ENCODE measurements around the gene SLC16A11.
"Not testable (repeated sequence)": the region's sequence is repeated elsewhere in the genome, so short reads cannot be mapped to it uniquely, and the experiment has no call there.

SLC16A11 gene

DNA sequence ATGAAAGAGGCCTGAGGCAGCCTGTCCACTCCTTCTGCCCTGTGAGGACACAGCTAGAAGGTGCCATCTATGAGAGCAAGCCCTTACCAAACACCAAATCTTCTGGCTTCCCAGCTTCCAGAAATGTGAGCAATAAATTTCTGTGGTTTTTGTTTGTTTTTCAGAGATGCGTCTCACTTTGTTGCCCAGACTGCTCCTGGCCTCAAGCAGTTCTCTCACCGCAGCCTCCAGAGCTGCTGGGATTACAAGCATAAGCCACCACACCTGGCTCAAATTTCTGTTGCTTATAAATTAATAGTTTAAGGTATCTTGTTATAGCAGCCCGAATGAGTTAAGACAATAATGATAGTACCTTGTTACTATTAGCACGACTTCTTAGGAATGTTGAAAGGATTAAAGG lies 12.5 kb upstream of the SLC16A11 start:
- no peak overlapping the region for H3K4me2 ChIP-seq (ENCODE audit: low read length)
- no peaks in the 10 kb centered on the region for H3F3A ChIP-seq (ENCODE audit: control insufficient read depth, insufficient read depth)
- no peaks in the 10 kb centered on the region for H3K36me3 ChIP-seq (ENCODE audit: control insufficient read depth, low read length)
- H3K9me3 ChIP-seq (ENCODE audit: control insufficient read depth, insufficient read depth, low read length), result no peaks in the 10 kb centered on the region
- no peaks in the 10 kb centered on the region for H4K20me1 ChIP-seq (ENCODE audit: control insufficient read depth, insufficient read depth, low read depth, low read length)
- no peak overlapping the region for H3K4me3 ChIP-seq (ENCODE audit: low read length)
- no peaks in the 10 kb centered on the region for H3K79me2 ChIP-seq (ENCODE audit: control insufficient read depth, low read length)
- no peaks in the 10 kb centered on the region for H3K9me2 ChIP-seq (replicated peaks; ENCODE audit: control insufficient read depth, low read length)
- H3K27ac ChIP-seq (ENCODE audit: low read depth, low read length), result no peak overlapping the region
- no peaks in the 10 kb centered on the region for H3K4me1 ChIP-seq (ENCODE audit: control insufficient read depth, low read length)
- H3K27me3 ChIP-seq (ENCODE audit: control insufficient read depth, low read length), result no peaks in the 10 kb centered on the region
- TF ChIP-seq, protein P1, sequence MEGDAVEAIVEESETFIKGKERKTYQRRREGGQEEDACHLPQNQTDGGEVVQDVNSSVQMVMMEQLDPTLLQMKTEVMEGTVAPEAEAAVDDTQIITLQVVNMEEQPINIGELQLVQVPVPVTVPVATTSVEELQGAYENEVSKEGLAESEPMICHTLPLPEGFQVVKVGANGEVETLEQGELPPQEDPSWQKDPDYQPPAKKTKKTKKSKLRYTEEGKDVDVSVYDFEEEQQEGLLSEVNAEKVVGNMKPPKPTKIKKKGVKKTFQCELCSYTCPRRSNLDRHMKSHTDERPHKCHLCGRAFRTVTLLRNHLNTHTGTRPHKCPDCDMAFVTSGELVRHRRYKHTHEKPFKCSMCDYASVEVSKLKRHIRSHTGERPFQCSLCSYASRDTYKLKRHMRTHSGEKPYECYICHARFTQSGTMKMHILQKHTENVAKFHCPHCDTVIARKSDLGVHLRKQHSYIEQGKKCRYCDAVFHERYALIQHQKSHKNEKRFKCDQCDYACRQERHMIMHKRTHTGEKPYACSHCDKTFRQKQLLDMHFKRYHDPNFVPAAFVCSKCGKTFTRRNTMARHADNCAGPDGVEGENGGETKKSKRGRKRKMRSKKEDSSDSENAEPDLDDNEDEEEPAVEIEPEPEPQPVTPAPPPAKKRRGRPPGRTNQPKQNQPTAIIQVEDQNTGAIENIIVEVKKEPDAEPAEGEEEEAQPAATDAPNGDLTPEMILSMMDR (IDR thresholded peaks at IDR 0.05; ENCODE audit: low read depth, low read length, poor library complexity, severe bottlenecking), result no peak
- no peak for TF ChIP-seq EZH2phosphoT487 (IDR thresholded peaks at IDR 0.05; ENCODE audit: borderline replicate concordance, low read length)

DNA sequence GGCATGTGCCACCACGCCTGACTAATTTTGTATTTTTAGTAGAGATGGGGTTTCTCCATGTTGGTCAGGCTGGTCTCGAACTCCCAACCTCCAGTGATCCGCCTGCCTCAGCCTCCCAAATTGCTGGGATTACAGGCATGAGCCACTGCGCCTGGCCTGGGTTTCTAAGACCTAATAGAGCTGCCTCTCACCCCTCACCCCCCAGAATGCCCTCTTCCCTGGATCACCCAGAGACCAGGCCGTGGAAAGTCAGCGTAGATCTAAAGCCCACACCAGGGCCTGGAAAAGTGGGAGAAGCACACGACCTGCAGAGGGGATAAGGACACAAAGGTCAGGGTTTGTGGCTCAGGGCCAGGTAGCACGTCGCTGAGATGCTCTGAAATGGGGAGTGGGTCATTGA lies 6.7 kb upstream of the SLC16A11 start:
- Histone ChIP-seq H3K4me1 (ENCODE audit: control insufficient read depth, low read length) (peaks cover 16% of the 10 kb centered on the region), H3K27me3 (ENCODE audit: control insufficient read depth, low read length) (peaks cover 10% of the 10 kb centered on the region)
- H4K20me1 ChIP-seq (ENCODE audit: control insufficient read depth, insufficient read depth, low read depth, low read length); H3K4me2 ChIP-seq (ENCODE audit: low read length); H3K4me3 ChIP-seq (ENCODE audit: low read length); H3K9me3 ChIP-seq (ENCODE audit: control insufficient read depth, insufficient read depth, low read length); H3F3A ChIP-seq (ENCODE audit: control insufficient read depth, insufficient read depth); H3K9me2 ChIP-seq (replicated peaks; ENCODE audit: control insufficient read depth, low read length); H3K79me2 ChIP-seq (ENCODE audit: control insufficient read depth, low read length); H3K36me3 ChIP-seq (ENCODE audit: control insufficient read depth, low read length); H3K27ac ChIP-seq (ENCODE audit: low read depth, low read length): not testable (repeated sequence)

DNA sequence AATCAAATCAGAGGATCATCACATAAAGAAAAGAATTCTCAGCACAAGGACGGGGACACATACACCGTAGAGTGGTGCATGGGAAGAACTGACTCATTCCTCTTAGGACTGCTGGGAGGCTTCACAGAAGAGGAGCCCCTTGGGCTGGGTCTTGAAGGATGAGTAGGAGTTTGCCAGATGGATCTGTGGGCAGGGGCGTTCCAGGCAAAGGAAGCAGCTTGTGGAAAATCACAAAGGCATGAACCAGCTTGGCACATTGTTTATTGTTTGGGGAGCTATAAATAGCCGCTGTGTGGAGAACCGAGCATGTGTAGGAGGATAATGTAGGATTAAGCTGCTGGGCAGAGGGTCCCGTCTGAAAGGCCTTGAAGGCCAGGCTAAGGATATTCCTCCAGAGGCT lies 5.1 kb upstream of the SLC16A11 start:
- H3K9me3 ChIP-seq (ENCODE audit: control insufficient read depth, insufficient read depth, low read length), result no peaks in the 10 kb centered on the region
- H4K20me1 ChIP-seq (ENCODE audit: control insufficient read depth, insufficient read depth, low read depth, low read length), result no peaks in the 10 kb centered on the region
- peaks cover 16% of the 10 kb centered on the region for H3K27me3 ChIP-seq (ENCODE audit: control insufficient read depth, low read length)
- H3K9me2 ChIP-seq (replicated peaks; ENCODE audit: control insufficient read depth, low read length), result no peaks in the 10 kb centered on the region
- TF ChIP-seq, protein P1 (IDR thresholded peaks at IDR 0.05; ENCODE audit: low read depth, low read length, poor library complexity, severe bottlenecking), result no peak
- TF ChIP-seq EZH2phosphoT487 (IDR thresholded peaks at IDR 0.05; ENCODE audit: borderline replicate concordance, low read length), result no peak
- no peaks in the 10 kb centered on the region for H3K79me2 ChIP-seq (ENCODE audit: control insufficient read depth, low read length)
- no peaks in the 10 kb centered on the region for H3K36me3 ChIP-seq (ENCODE audit: control insufficient read depth, low read length)
- no peak overlapping the region for H3K4me2 ChIP-seq (ENCODE audit: low read length)
- H3F3A ChIP-seq (ENCODE audit: control insufficient read depth, insufficient read depth), result peaks cover 3% of the 10 kb centered on the region; the same call in 1 of the 2 replicates
- H3K27ac ChIP-seq (ENCODE audit: low read depth, low read length), result no peak overlapping the region
- no peak overlapping the region for H3K4me3 ChIP-seq (ENCODE audit: low read length)
- peaks cover 18% of the 10 kb centered on the region for H3K4me1 ChIP-seq (ENCODE audit: control insufficient read depth, low read length)

DNA sequence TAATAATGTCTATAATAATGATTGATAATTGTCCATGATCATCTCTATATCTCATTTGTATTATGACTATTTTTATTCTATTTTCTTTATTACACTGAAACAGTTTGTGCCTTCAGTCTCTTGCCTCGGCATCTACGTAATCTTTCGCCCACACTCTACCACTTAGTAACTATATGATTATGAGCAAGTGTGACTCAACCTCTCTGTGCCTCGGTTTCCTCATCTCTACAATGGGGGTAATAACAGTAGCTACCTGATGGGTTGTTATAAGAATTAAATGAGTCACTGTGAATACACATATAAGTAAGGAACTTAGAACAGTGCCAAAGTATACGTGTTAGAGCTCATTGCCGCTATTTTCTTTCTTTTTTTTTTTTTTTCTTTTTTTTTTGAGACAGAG lies 3.7 kb upstream of the SLC16A11 start:
- Histone ChIP-seq H3K9me3 (ENCODE audit: control insufficient read depth, insufficient read depth, low read length) (no peaks in the 10 kb centered on the region), H3K27me3 (ENCODE audit: control insufficient read depth, low read length) (peaks cover 28% of the 10 kb centered on the region), H3K27ac (ENCODE audit: low read depth, low read length) (no peak overlapping the region), H3K4me1 (ENCODE audit: control insufficient read depth, low read length) (peaks cover 32% of the 10 kb centered on the region), H3K36me3 (ENCODE audit: control insufficient read depth, low read length) (no peaks in the 10 kb centered on the region), H4K20me1 (ENCODE audit: control insufficient read depth, insufficient read depth, low read depth, low read length) (no peaks in the 10 kb centered on the region), H3F3A (ENCODE audit: control insufficient read depth, insufficient read depth) (peaks cover 3% of the 10 kb centered on the region; the same call in 1 of the 2 replicates), H3K79me2 (ENCODE audit: control insufficient read depth, low read length) (no peaks in the 10 kb centered on the region), H3K4me3 (ENCODE audit: low read length) (no peak overlapping the region), H3K4me2 (ENCODE audit: low read length) (no peak overlapping the region), H3K9me2 (replicated peaks; ENCODE audit: control insufficient read depth, low read length) (no peaks in the 10 kb centered on the region)
- TF ChIP-seq, protein P1 (IDR thresholded peaks at IDR 0.05; ENCODE audit: low read depth, low read length, poor library complexity, severe bottlenecking), result no peak
- no peak for TF ChIP-seq EZH2phosphoT487 (IDR thresholded peaks at IDR 0.05; ENCODE audit: borderline replicate concordance, low read length)

DNA sequence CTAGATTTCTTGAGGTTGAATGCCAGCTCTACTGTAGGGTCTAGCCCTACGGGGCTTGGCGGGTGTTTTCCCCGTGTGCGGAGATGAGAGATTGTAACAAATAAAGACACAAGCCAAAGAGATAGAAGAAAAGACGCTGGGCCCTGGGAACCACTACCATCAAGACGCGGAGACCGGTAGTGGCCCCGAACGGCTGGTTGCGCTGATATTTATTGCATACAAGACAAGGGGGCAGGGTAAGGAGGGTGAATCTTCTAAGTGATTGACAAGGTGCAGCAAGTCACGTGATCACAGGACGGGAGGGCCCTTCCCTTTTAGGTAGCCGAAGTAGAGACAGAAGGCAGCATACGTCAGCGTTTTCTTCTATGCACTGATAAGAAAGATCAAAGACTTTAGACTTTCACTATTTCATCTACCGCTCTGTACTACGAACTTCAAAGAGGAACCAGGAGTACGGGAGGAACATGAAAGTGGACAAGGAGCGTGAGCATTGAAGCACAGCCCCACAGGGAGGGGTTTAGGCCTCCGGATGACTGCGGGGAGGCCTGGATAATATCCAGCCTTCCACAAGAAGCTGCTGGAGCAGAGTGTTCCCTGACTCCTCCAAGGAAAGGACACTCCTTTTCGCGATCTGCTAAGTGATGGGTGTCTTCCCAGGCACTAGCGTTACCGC lies 3.0 kb upstream of the SLC16A11 start:
- H3K79me2 ChIP-seq (ENCODE audit: control insufficient read depth, low read length); H3K36me3 ChIP-seq (ENCODE audit: control insufficient read depth, low read length); H3K9me3 ChIP-seq (ENCODE audit: control insufficient read depth, insufficient read depth, low read length); H3K9me2 ChIP-seq (replicated peaks; ENCODE audit: control insufficient read depth, low read length); H3K27ac ChIP-seq (ENCODE audit: low read depth, low read length); H4K20me1 ChIP-seq (ENCODE audit: control insufficient read depth, insufficient read depth, low read depth, low read length); H3F3A ChIP-seq (ENCODE audit: control insufficient read depth, insufficient read depth): not testable (repeated sequence)
- H3K27me3 ChIP-seq (ENCODE audit: control insufficient read depth, low read length), result peaks cover 28% of the 10 kb centered on the region
- H3K4me1 ChIP-seq (ENCODE audit: control insufficient read depth, low read length), result peaks cover 33% of the 10 kb centered on the region
- H3K4me3 ChIP-seq (ENCODE audit: low read length), result peak overlapping the region; percentile 67
- peak overlapping the region; percentile 84 for H3K4me2 ChIP-seq (ENCODE audit: low read length)
